Stimulated activated naive CD4-positive, alpha-beta T cell treated with Interleukin-2 at 50 U/mL for 16 hours (primary cell): ENCODE data around the gene CGGBP1.
"Not testable (repeated sequence)": the region's sequence is repeated elsewhere in the genome, so short reads cannot be mapped to it uniquely, and the experiment has no call there.

Experiments used
- DNase-seq: peaks from one replicate; lab custom pipeline; 2025; lab: John Stamatoyannopoulos, UW

CGGBP1 gene

GRCh38 chr3:88034491-88035275 lies 24.1 kb downstream of the CGGBP1 start:
- no peak for DNase-seq

GRCh38 chr3:88033808-88034207 lies 25.0 kb downstream of the CGGBP1 start:
- DNase-seq: no peak

GRCh38 chr3:88033079-88033478 lies 25.7 kb downstream of the CGGBP1 start:
- no peak for DNase-seq

- no peak for DNase-seq
Measured at GRCh38 chr3:88032245-88032644, 26.6 kb downstream of the CGGBP1 start.

GRCh38 chr3:88031642-88032077 lies 27.1 kb downstream of the CGGBP1 start:
- peak; percentile 2 for DNase-seq

GRCh38 chr3:88030210-88030609 lies 28.6 kb downstream of the CGGBP1 start:
- no peak for DNase-seq

- no peak for DNase-seq
Measured at GRCh38 chr3:88028876-88029275, 29.9 kb downstream of the CGGBP1 start.

- no peak for DNase-seq
Measured at GRCh38 chr3:88025001-88025552, 33.7 kb downstream of the CGGBP1 start.

GRCh38 chr3:88019024-88019423 lies 39.8 kb downstream of the CGGBP1 start:
- no peak for DNase-seq

- not testable (repeated sequence) for DNase-seq
Measured at GRCh38 chr3:88015656-88016055, 43.1 kb downstream of the CGGBP1 start.

GRCh38 chr3:88013592-88013991 lies 45.2 kb downstream of the CGGBP1 start:
- DNase-seq: no peak

- DNase-seq: no peak
Measured at GRCh38 chr3:88010810-88011209, 48.0 kb downstream of the CGGBP1 start.

GRCh38 chr3:88009066-88009465 lies 49.7 kb downstream of the CGGBP1 start:
- DNase-seq: no peak

GRCh38 chr3:88005066-88005465 lies 53.7 kb downstream of the CGGBP1 start:
- DNase-seq: no peak

- no peak for DNase-seq
Measured at GRCh38 chr3:88003115-88003755, 55.6 kb downstream of the CGGBP1 start.

GRCh38 chr3:88002448-88002847 lies 56.4 kb downstream of the CGGBP1 start:
- DNase-seq: no peak
